OCI-LY3 (cell line): ENCODE measurements around the gene COG5.

Experiments
- EZH2phosphoT487 ChIP-seq: fragments of 200-600 bp; shearing (Covaris generic); IDR thresholded peaks from 2 replicates; pipeline ENCODE4 v1.6.1; 2018; ENCODE audit warnings: antibody characterized with exemption, mixed run types, low read depth
- TF ChIP-seq, protein P1 (sequence below): fragments of 200-600, 300-600 bp; sonication (generic); IDR thresholded peaks from 2 replicates; pipeline ENCODE4 v1.5.1; 2014; ENCODE audit warnings: antibody characterized with exemption, low read length, low read depth

DNA sequence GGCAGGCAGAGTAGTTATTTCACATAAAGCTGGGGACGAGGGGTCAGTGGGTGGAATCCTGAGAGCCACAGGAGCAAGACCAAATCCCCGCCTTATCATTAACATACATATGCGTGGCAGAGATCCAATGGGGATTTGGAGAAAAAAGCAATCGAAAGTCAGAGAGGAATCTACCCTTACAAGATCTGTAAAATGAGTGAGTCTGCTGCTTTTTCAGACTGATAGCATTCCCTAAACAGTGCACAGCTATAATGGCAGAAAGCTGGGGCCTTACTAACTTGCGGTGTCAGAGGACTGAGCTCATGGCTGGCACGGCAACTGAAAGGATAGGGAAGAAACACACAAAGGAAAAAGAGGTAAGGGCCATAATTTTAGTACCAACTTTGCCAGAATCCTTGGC, 68.8 kb downstream of the COG5 start:
- TF ChIP-seq, protein P1, sequence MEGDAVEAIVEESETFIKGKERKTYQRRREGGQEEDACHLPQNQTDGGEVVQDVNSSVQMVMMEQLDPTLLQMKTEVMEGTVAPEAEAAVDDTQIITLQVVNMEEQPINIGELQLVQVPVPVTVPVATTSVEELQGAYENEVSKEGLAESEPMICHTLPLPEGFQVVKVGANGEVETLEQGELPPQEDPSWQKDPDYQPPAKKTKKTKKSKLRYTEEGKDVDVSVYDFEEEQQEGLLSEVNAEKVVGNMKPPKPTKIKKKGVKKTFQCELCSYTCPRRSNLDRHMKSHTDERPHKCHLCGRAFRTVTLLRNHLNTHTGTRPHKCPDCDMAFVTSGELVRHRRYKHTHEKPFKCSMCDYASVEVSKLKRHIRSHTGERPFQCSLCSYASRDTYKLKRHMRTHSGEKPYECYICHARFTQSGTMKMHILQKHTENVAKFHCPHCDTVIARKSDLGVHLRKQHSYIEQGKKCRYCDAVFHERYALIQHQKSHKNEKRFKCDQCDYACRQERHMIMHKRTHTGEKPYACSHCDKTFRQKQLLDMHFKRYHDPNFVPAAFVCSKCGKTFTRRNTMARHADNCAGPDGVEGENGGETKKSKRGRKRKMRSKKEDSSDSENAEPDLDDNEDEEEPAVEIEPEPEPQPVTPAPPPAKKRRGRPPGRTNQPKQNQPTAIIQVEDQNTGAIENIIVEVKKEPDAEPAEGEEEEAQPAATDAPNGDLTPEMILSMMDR: no peak
- no peak for TF ChIP-seq EZH2phosphoT487
